ENCODE measurements around the gene USP51.
A peak's percentile ranks its signal among the peaks of the same experiment; 100 is the strongest.
"Not testable (repeated sequence)": the region's sequence is repeated elsewhere in the genome, so short reads cannot be mapped to it uniquely, and the experiment has no call there.

Gene USP51

GRCh38 chrX:55489314-55490009, at the start of gene USP51:
USP51 (minus strand) TSS chrX:55489848; CDS start chrX:55488939, 909 bp downstream.
- peak; percentile 9 for DNase-seq

GRCh38 chrX:55524487-55524886, 34.8 kb upstream of the USP51 start:
- no peak for DNase-seq

- no peak for DNase-seq
Measured at GRCh38 chrX:55523356-55523755, 33.7 kb upstream of the USP51 start.

- no peak for DNase-seq
Measured at GRCh38 chrX:55522596-55523276, 33.1 kb upstream of the USP51 start.

GRCh38 chrX:55521687-55522086, 32.0 kb upstream of the USP51 start:
- DNase-seq = no peak

GRCh38 chrX:55516794-55517481, 27.3 kb upstream of the USP51 start:
- not testable (repeated sequence) for DNase-seq

- not testable (repeated sequence) for DNase-seq
Measured at GRCh38 chrX:55513045-55513737, 23.5 kb upstream of the USP51 start.

- not testable (repeated sequence) for DNase-seq
Measured at GRCh38 chrX:55508410-55509152, 18.9 kb upstream of the USP51 start.

GRCh38 chrX:55507699-55508098, 18.1 kb upstream of the USP51 start:
- DNase-seq = not testable (repeated sequence)

GRCh38 chrX:55507010-55507409, 17.4 kb upstream of the USP51 start:
- DNase-seq = not testable (repeated sequence)

- no peak for DNase-seq
Measured at GRCh38 chrX:55490974-55491373, 1.3 kb upstream of the USP51 start.

GRCh38 chrX:55490121-55490520, 473 bp upstream of the USP51 start:
- no peak for DNase-seq

- peak; percentile 47 for DNase-seq
Measured at GRCh38 chrX:55488593-55489313, 895 bp downstream of the USP51 start.

GRCh38 chrX:55488006-55488592, 1.5 kb downstream of the USP51 start:
- no peak for DNase-seq

GRCh38 chrX:55487143-55487542, 2.5 kb downstream of the USP51 start:
- no peak for DNase-seq

GRCh38 chrX:55486736-55487135, 2.9 kb downstream of the USP51 start:
- DNase-seq = no peak

- no peak for DNase-seq
Measured at GRCh38 chrX:55484948-55485347, 4.7 kb downstream of the USP51 start.

- DNase-seq = no peak
Measured at GRCh38 chrX:55480390-55481062, 9.1 kb downstream of the USP51 start.

- not testable (repeated sequence) for DNase-seq
Measured at GRCh38 chrX:55479956-55480355, 9.7 kb downstream of the USP51 start.

GRCh38 chrX:55465791-55466190, 23.9 kb downstream of the USP51 start:
- DNase-seq = not testable (repeated sequence)

- not testable (repeated sequence) for DNase-seq
Measured at GRCh38 chrX:55465108-55465507, 24.5 kb downstream of the USP51 start.
